Loucy (cell line): ENCODE results near the gene EME2.

Experiments
- H2AFZ ChIP-seq: fragments of 200-600 bp; sonication (generic); 2 replicates; pipeline ENCODE4 v1.6.0; 2016; ENCODE audit warnings: antibody characterized with exemption, mild to moderate bottlenecking, low read length, moderate library complexity
- H3F3A ChIP-seq: fragments of 200-600 bp; 2 replicates; pipeline ENCODE4 v1.6.0; 2016; ENCODE audit warnings: antibody characterized with exemption, low read depth, mild to moderate bottlenecking
- H3K27me3 ChIP-seq: fragments of 200-600 bp; sonication (generic); 2 replicates; pipeline ENCODE4 v1.6.1; 2014; ENCODE audit warnings: low read length, mild to moderate bottlenecking; ENCODE audit not compliant: insufficient read depth, poor library complexity, severe bottlenecking
- H3K36me3 ChIP-seq: fragments of 200-600 bp; sonication (generic); 2 replicates; pipeline ENCODE4 v1.6.1; 2016; ENCODE audit warnings: low read length; ENCODE audit not compliant: insufficient read depth
- H3K4me1 ChIP-seq: fragments of 200-600 bp; sonication (generic); 2 replicates; pipeline ENCODE4 v1.5.1; 2014; ENCODE audit warnings: low read length, mild to moderate bottlenecking; ENCODE audit not compliant: insufficient read depth, poor library complexity, severe bottlenecking
- H3K4me2 ChIP-seq: fragments of 200-600 bp; sonication (generic); 2 replicates; pipeline ENCODE4 v1.6.0; 2014; ENCODE audit warnings: antibody characterized with exemption, low read length, low read depth, mild to moderate bottlenecking; ENCODE audit not compliant: poor library complexity, severe bottlenecking
- H3K4me3 ChIP-seq: fragments of 200-600 bp; sonication (generic); 2 replicates; pipeline ENCODE4 v1.5.1; 2014; ENCODE audit warnings: low read length, mild to moderate bottlenecking, mixed read lengths; ENCODE audit not compliant: poor library complexity, severe bottlenecking
- H3K79me2 ChIP-seq: fragments of 200-600 bp; sonication (generic); 2 replicates; pipeline ENCODE4 v1.6.1; 2014; ENCODE audit warnings: low read length; ENCODE audit not compliant: insufficient read depth
- H3K9ac ChIP-seq: fragments of 200-600 bp; sonication (generic); 2 replicates; pipeline ENCODE4 v1.6.0; 2014; ENCODE audit warnings: mild to moderate bottlenecking, low read depth, low read length, moderate library complexity; ENCODE audit not compliant: poor library complexity, severe bottlenecking
- H3K9me2 ChIP-seq: fragments of 200-600 bp; sonication (generic); replicated peaks from 2 replicates; pipeline ENCODE4 v1.6.1; 2016; ENCODE audit warnings: low read depth, low read length, mixed read lengths
- H3K9me3 ChIP-seq: fragments of 200-600 bp; sonication (generic); 2 replicates; pipeline ENCODE4 v1.6.1; 2014; ENCODE audit warnings: mild to moderate bottlenecking, antibody characterized with exemption, low read length, low read depth; ENCODE audit not compliant: insufficient read depth
- H4K20me1 ChIP-seq: fragments of 200-600 bp; sonication (generic); 2 replicates; pipeline ENCODE4 v1.6.0; 2014; ENCODE audit warnings: antibody characterized with exemption, low read length, mild to moderate bottlenecking; ENCODE audit not compliant: insufficient read depth, poor library complexity, severe bottlenecking
- EZH2phosphoT487 ChIP-seq: fragments of 200-600 bp; IDR thresholded peaks from 2 replicates; pipeline ENCODE4 v1.6.1; 2018; ENCODE audit warnings: antibody characterized with exemption, mild to moderate bottlenecking, moderate library complexity, borderline replicate concordance
- TF ChIP-seq, protein P1 (sequence below): fragments of 200-600 bp; sonication (generic); conservative IDR thresholded peaks from 2 replicates; pipeline ENCODE4 v1.5.1; 2014; ENCODE audit warnings: mild to moderate bottlenecking, antibody characterized with exemption, low read length

EME2 gene

DNA sequence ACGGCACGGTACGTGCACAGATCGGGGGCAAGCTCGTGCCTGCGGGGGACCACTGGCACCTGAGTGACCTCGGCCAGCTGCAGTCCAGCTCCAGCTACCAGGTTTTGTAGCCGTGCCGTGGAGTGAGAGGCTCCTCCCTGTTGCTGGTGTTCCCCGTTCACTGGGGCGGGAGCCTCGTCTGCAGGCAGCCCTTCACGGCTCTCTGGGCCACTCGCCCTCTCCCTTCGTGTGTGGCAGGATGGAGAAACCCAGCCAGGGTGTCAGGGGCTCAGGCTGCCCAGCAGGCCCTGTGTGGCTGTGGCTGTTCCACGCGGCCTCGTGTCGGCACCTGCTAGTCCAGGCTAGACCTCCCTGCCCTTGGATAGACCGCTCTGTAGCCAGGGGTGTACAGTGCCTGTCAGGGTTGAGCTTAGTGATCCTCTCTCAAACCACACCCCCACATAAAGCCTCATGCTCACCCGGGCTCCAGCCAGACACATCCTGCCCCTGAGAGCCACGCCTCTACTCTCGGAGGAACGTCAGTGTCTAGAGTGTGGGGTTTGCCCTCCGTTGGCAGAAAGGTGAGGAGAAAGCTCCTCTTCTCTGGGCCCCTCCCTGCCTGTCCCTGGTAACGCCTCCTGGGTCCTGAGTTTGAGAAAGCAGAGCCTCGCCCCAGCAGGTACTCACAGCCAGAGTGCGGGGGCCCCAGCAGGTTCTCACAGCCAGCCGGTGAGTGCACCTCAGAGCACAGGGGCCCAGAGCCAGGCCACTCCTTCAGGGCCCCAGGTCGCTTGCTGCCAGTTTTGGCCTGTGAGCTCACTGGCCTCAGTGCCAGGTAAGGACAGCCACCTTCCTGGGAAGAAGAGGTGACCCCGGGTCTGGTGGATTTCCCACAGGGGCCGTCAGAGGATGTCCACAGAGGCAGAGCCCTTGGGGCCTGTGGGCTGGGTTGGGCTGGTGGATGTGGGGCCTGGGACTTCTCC lies 29.0 kb upstream of the EME2 start:
- H3F3A ChIP-seq, result no peaks in the 10 kb centered on the region
- H3K9ac ChIP-seq, result no peak overlapping the region
- no peaks in the 10 kb centered on the region for H3K4me1 ChIP-seq
- no peaks in the 10 kb centered on the region for H3K9me2 ChIP-seq
- H3K27me3 ChIP-seq, result no peaks in the 10 kb centered on the region
- peaks cover 2% of the 10 kb centered on the region; the same call in 1 of the 2 replicates for H3K36me3 ChIP-seq
- no peaks in the 10 kb centered on the region for H3K9me3 ChIP-seq
- no peak overlapping the region for H3K4me2 ChIP-seq
- no peaks in the 10 kb centered on the region for H4K20me1 ChIP-seq
- no peak overlapping the region for H2AFZ ChIP-seq
- no peak overlapping the region for H3K4me3 ChIP-seq
- TF ChIP-seq EZH2phosphoT487, result no peak
- TF ChIP-seq, protein P1, sequence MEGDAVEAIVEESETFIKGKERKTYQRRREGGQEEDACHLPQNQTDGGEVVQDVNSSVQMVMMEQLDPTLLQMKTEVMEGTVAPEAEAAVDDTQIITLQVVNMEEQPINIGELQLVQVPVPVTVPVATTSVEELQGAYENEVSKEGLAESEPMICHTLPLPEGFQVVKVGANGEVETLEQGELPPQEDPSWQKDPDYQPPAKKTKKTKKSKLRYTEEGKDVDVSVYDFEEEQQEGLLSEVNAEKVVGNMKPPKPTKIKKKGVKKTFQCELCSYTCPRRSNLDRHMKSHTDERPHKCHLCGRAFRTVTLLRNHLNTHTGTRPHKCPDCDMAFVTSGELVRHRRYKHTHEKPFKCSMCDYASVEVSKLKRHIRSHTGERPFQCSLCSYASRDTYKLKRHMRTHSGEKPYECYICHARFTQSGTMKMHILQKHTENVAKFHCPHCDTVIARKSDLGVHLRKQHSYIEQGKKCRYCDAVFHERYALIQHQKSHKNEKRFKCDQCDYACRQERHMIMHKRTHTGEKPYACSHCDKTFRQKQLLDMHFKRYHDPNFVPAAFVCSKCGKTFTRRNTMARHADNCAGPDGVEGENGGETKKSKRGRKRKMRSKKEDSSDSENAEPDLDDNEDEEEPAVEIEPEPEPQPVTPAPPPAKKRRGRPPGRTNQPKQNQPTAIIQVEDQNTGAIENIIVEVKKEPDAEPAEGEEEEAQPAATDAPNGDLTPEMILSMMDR, result no peak
- H3K79me2 ChIP-seq, result no peaks in the 10 kb centered on the region

GRCh38 chr16:1744338-1744840 lies 28.2 kb upstream of the EME2 start:
- no peaks in the 10 kb centered on the region for H3F3A ChIP-seq
- H3K9me3 ChIP-seq, result no peaks in the 10 kb centered on the region
- H3K4me3 ChIP-seq, result no peak overlapping the region
- H4K20me1 ChIP-seq, result no peaks in the 10 kb centered on the region
- H2AFZ ChIP-seq, result no peak overlapping the region
- H3K4me2 ChIP-seq, result no peak overlapping the region
- H3K9me2 ChIP-seq, result no peaks in the 10 kb centered on the region
- no peak overlapping the region for H3K9ac ChIP-seq
- TF ChIP-seq, protein P1, result no peak
- TF ChIP-seq EZH2phosphoT487, result no peak
- H3K27me3 ChIP-seq, result no peaks in the 10 kb centered on the region
- H3K36me3 ChIP-seq, result peaks cover 4% of the 10 kb centered on the region; the same call in 1 of the 2 replicates
- H3K79me2 ChIP-seq, result no peaks in the 10 kb centered on the region
- H3K4me1 ChIP-seq, result no peaks in the 10 kb centered on the region

GRCh38 chr16:1745181-1745899 lies 27.3 kb upstream of the EME2 start:
- H3K36me3 ChIP-seq, result peaks cover 4% of the 10 kb centered on the region; the same call in 1 of the 2 replicates
- no peak overlapping the region for H3K4me2 ChIP-seq
- no peaks in the 10 kb centered on the region for H3K9me3 ChIP-seq
- no peak overlapping the region for H3K4me3 ChIP-seq
- no peaks in the 10 kb centered on the region for H3K27me3 ChIP-seq
- no peak overlapping the region for H3K9ac ChIP-seq
- no peaks in the 10 kb centered on the region for H4K20me1 ChIP-seq
- no peak overlapping the region for H2AFZ ChIP-seq
- TF ChIP-seq, protein P1, result no peak
- no peak for TF ChIP-seq EZH2phosphoT487
- no peaks in the 10 kb centered on the region for H3K9me2 ChIP-seq
- H3F3A ChIP-seq, result no peaks in the 10 kb centered on the region
- H3K79me2 ChIP-seq, result no peaks in the 10 kb centered on the region
- no peaks in the 10 kb centered on the region for H3K4me1 ChIP-seq
